KMS-11 (cell line): ENCODE data around the gene PTCHD1.

ENCODE experiments used
- H2AFZ ChIP-seq: fragments of 200-600 bp; sonication (generic); 2 replicates; pipeline ENCODE4 v1.6.1; 2016; ENCODE audit warnings: antibody characterized with exemption, mixed run types, low read depth
- H3K27ac ChIP-seq: fragments of 200-600 bp; sonication (generic); 2 replicates; pipeline ENCODE4 v1.6.1; 2016; ENCODE audit warnings: mild to moderate bottlenecking, mixed run types
- H3K27me3 ChIP-seq: fragments of 200-600 bp; sonication (generic); 2 replicates; pipeline ENCODE4 v1.6.1; 2017; ENCODE audit warnings: mild to moderate bottlenecking, low read depth, mixed run types, moderate library complexity; ENCODE audit not compliant: insufficient read depth
- H3K36me3 ChIP-seq: fragments of 200-600 bp; sonication (generic); 2 replicates; pipeline ENCODE4 v1.6.1; 2017; ENCODE audit warnings: mild to moderate bottlenecking, mixed run types; ENCODE audit not compliant: insufficient read depth
- H3K4me1 ChIP-seq: fragments of 200-600 bp; sonication (generic); 2 replicates; pipeline ENCODE4 v1.6.1; 2016; ENCODE audit warnings: mild to moderate bottlenecking, low read depth, mixed run types; ENCODE audit not compliant: poor library complexity, severe bottlenecking
- H3K4me2 ChIP-seq: fragments of 200-600 bp; sonication (generic); 2 replicates; pipeline ENCODE4 v1.7.0; 2016; ENCODE audit warnings: mild to moderate bottlenecking, mixed run types
- H3K4me3 ChIP-seq: fragments of 200-600 bp; sonication (generic); IDR thresholded peaks from 2 replicates; pipeline ENCODE4 v1.6.1; 2017; ENCODE audit warnings: low read depth, low read length, mixed read lengths; ENCODE audit not compliant: insufficient read depth
- H3K79me2 ChIP-seq: fragments of 200-600 bp; sonication (generic); 2 replicates; pipeline ENCODE4 v1.6.1; 2016; ENCODE audit warnings: low read depth, mixed run types; ENCODE audit not compliant: insufficient read depth
- H3K9ac ChIP-seq: fragments of 200-600 bp; sonication (generic); 2 replicates; pipeline ENCODE4 v1.6.1; 2016; ENCODE audit warnings: mild to moderate bottlenecking, mixed run types
- H4K20me1 ChIP-seq: fragments of 200-600 bp; sonication (generic); 2 replicates; pipeline ENCODE4 v1.6.1; 2016; ENCODE audit warnings: mild to moderate bottlenecking, mixed run types; ENCODE audit not compliant: insufficient read depth
- CTCF ChIP-seq: fragments of 200-600 bp; sonication (generic); conservative IDR thresholded peaks from 2 replicates; pipeline ENCODE4 v1.6.1; 2017; ENCODE audit warnings: low read depth, mild to moderate bottlenecking, antibody characterized with exemption, low read length, moderate library complexity, mixed read lengths

PTCHD1 gene

GRCh38 chrX:23372220-23372902 lies 37.7 kb downstream of the PTCHD1 start:
- TF ChIP-seq CTCF: no peak
- no peaks in the 10 kb centered on the region for H3K4me1 ChIP-seq
- no peaks in the 10 kb centered on the region for H4K20me1 ChIP-seq
- H3K4me3 ChIP-seq: no peak overlapping the region
- H3K4me2 ChIP-seq: no peak overlapping the region
- no peak overlapping the region for H3K9ac ChIP-seq
- H2AFZ ChIP-seq: no peak overlapping the region
- H3K27ac ChIP-seq: no peak overlapping the region
- H3K27me3 ChIP-seq: no peaks in the 10 kb centered on the region
- no peaks in the 10 kb centered on the region for H3K79me2 ChIP-seq
- H3K36me3 ChIP-seq: no peaks in the 10 kb centered on the region

GRCh38 chrX:23373129-23373804 lies 38.6 kb downstream of the PTCHD1 start:
- Histone ChIP-seq H3K79me2 (no peaks in the 10 kb centered on the region), H3K4me1 (no peaks in the 10 kb centered on the region), H3K27me3 (no peaks in the 10 kb centered on the region), H3K4me3 (no peak overlapping the region), H3K27ac (no peak overlapping the region), H3K36me3 (no peaks in the 10 kb centered on the region), H3K4me2 (no peak overlapping the region), H3K9ac (no peak overlapping the region), H4K20me1 (no peaks in the 10 kb centered on the region), H2AFZ (no peak overlapping the region)
- no peak for TF ChIP-seq CTCF

- H2AFZ ChIP-seq: no peak overlapping the region
- no peaks in the 10 kb centered on the region for H3K36me3 ChIP-seq
- no peaks in the 10 kb centered on the region for H3K79me2 ChIP-seq
- no peaks in the 10 kb centered on the region for H3K4me1 ChIP-seq
- H3K4me3 ChIP-seq: no peak overlapping the region
- H3K27ac ChIP-seq: no peak overlapping the region
- H4K20me1 ChIP-seq: no peaks in the 10 kb centered on the region
- TF ChIP-seq CTCF: no peak
- no peak overlapping the region for H3K4me2 ChIP-seq
- H3K27me3 ChIP-seq: no peaks in the 10 kb centered on the region
- H3K9ac ChIP-seq: no peak overlapping the region
Measured at GRCh38 chrX:23374291-23374690, 39.6 kb downstream of the PTCHD1 start.

GRCh38 chrX:23376581-23376980 lies 41.9 kb downstream of the PTCHD1 start:
- H3K79me2 ChIP-seq: no peaks in the 10 kb centered on the region
- H3K27me3 ChIP-seq: no peaks in the 10 kb centered on the region
- H3K27ac ChIP-seq: no peak overlapping the region
- no peak overlapping the region for H2AFZ ChIP-seq
- H4K20me1 ChIP-seq: no peaks in the 10 kb centered on the region
- no peak overlapping the region for H3K4me3 ChIP-seq
- H3K4me1 ChIP-seq: no peaks in the 10 kb centered on the region
- no peak overlapping the region for H3K4me2 ChIP-seq
- TF ChIP-seq CTCF: no peak
- H3K9ac ChIP-seq: no peak overlapping the region
- no peaks in the 10 kb centered on the region for H3K36me3 ChIP-seq
